Skeletal muscle satellite cell (primary cell): ENCODE measurements around the gene MYORG.

ENCODE experiments used
- H3K27me3 ChIP-seq: 2 replicates; pipeline ENCODE4 v1.7.0; 2013; ENCODE audit warnings: low read length; ENCODE audit not compliant: control insufficient read depth, insufficient read depth
- H3K36me3 ChIP-seq: 2 replicates; pipeline ENCODE4 v1.7.0; 2013; ENCODE audit warnings: mild to moderate bottlenecking, control low read depth, low read length; ENCODE audit not compliant: insufficient read depth
- H3K4me1 ChIP-seq: 2 replicates; pipeline ENCODE4 v1.7.0; 2013; ENCODE audit warnings: low read length; ENCODE audit not compliant: control insufficient read depth, insufficient read depth
- H3K4me2 ChIP-seq: 2 replicates; pipeline ENCODE4 v1.7.0; 2013; ENCODE audit warnings: mild to moderate bottlenecking, low read length
- H3K4me3 ChIP-seq: 2 replicates; pipeline ENCODE4 v1.7.0; 2013; ENCODE audit warnings: low read length
- H3K9ac ChIP-seq: 2 replicates; pipeline ENCODE4 v1.7.0; 2013; ENCODE audit warnings: mild to moderate bottlenecking, low read depth, low read length, moderate library complexity
- H3K9me3 ChIP-seq: replicated peaks from 2 replicates; pipeline ENCODE4 v1.7.0; 2013; ENCODE audit warnings: mild to moderate bottlenecking, control low read depth, low read length

MYORG gene

DNA sequence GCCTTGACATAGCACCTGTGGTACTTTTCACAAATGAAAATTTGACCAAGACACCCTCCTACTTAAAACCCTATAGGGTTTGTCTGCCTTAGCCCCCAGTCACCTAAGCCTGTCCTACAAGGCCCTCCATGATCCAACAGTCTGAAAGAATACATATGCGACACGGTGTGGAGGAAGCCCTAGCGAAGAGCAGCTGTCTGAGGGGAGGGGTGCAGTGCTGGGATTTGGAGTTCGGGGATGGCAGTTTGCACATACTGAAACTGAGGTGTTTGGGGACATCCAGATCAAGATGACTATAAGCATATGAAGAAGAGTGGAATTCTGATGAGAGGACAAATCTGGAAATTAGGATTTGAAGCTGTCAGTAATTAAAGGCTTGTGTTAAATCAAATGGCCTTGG lies 7.2 kb upstream of the MYORG start:
- no peak overlapping the region for H3K4me3 ChIP-seq
- H3K9ac ChIP-seq, result no peak overlapping the region
- peaks cover 14% of the 10 kb centered on the region for H3K4me1 ChIP-seq
- H3K9me3 ChIP-seq, result no peaks in the 10 kb centered on the region
- no peaks in the 10 kb centered on the region for H3K27me3 ChIP-seq
- H3K4me2 ChIP-seq, result no peak overlapping the region
- H3K36me3 ChIP-seq, result no peaks in the 10 kb centered on the region

GRCh38 chr9:34382879-34383278 lies 6.2 kb upstream of the MYORG start:
- Histone ChIP-seq H3K9me3 (no peaks in the 10 kb centered on the region), H3K36me3 (no peaks in the 10 kb centered on the region), H3K27me3 (no peaks in the 10 kb centered on the region), H3K4me3 (no peak overlapping the region), H3K4me1 (peaks cover 14% of the 10 kb centered on the region), H3K4me2 (no peak overlapping the region), H3K9ac (no peak overlapping the region)

DNA sequence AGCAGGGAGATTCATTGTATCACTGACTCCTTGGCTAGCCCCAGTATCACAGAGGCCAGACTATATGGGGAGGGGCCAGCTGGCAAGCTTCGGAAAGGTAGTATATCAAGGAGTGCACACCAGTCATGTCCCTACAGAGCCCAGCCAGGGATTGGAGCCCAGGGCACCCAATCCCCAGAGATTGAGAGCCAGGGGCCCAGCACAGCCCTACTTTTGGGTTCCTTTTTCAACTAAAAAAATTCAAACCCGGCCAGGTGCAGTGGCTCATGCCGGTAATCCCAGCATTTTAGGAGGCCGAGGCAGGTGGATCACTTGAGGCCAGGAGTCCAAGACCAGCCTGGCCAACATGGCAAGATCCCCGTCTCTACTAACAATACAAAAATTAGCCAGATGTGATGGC lies 5.4 kb upstream of the MYORG start:
- H3K4me2 ChIP-seq, result no peak overlapping the region
- H3K4me3 ChIP-seq, result no peak overlapping the region
- peaks cover 18% of the 10 kb centered on the region for H3K4me1 ChIP-seq
- no peaks in the 10 kb centered on the region for H3K9me3 ChIP-seq
- H3K27me3 ChIP-seq, result no peaks in the 10 kb centered on the region
- no peaks in the 10 kb centered on the region for H3K36me3 ChIP-seq
- no peak overlapping the region for H3K9ac ChIP-seq

GRCh38 chr9:34381323-34381722 lies 4.6 kb upstream of the MYORG start:
- no peaks in the 10 kb centered on the region for H3K9me3 ChIP-seq
- H3K9ac ChIP-seq, result peak overlapping the region; percentile 59
- H3K4me1 ChIP-seq, result peaks cover 21% of the 10 kb centered on the region
- H3K4me3 ChIP-seq, result peak overlapping the region; percentile 69
- no peaks in the 10 kb centered on the region for H3K27me3 ChIP-seq
- peak overlapping the region; percentile 96 for H3K4me2 ChIP-seq
- H3K36me3 ChIP-seq, result no peaks in the 10 kb centered on the region

DNA sequence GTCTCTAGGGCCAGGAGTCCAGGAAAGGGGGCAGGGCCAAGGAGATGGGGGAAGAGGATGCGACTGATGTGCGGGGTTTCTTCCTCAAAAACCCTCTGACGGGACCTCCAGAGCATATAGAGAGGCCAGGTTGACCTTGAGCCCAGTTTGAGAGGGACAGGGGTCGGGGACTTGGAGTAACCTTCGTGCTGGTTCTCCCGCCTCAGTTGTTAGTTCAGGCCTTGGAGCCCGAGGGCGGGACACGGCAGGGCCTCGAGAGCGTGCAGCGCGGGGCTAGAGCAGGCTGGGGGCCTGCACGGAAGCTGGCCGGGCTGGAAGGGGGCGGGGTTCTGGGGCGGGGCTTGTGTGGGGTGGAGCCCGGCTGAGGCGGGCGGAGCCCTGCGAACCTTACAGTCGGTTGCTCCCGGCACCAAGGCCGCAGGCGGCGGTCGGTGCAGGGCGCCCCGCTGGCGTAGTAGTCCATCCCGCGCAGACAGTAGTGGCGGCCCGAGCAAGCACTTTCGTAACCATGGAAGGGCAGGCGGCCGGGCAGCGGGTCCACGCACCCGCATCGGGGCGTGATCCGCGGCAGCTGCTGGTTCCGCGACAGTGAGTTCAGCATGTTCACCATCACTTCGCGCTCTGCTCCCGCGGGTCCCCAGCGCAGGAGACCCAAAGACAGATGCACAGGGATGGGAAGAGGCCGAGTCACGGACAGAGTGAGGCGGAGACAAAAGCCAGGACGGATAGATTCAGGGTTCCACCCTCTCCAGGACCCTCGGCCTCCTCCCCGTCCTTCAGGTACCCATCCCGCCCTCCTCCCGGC lies 4.0 kb upstream of the MYORG start:
- peak overlapping the region; percentile 59 for H3K9ac ChIP-seq
- no peaks in the 10 kb centered on the region for H3K36me3 ChIP-seq
- H3K27me3 ChIP-seq, result no peaks in the 10 kb centered on the region
- peak overlapping the region; percentile 69 for H3K4me3 ChIP-seq
- peak overlapping the region; percentile 96 for H3K4me2 ChIP-seq
- H3K9me3 ChIP-seq, result no peaks in the 10 kb centered on the region
- H3K4me1 ChIP-seq, result peaks cover 27% of the 10 kb centered on the region

DNA sequence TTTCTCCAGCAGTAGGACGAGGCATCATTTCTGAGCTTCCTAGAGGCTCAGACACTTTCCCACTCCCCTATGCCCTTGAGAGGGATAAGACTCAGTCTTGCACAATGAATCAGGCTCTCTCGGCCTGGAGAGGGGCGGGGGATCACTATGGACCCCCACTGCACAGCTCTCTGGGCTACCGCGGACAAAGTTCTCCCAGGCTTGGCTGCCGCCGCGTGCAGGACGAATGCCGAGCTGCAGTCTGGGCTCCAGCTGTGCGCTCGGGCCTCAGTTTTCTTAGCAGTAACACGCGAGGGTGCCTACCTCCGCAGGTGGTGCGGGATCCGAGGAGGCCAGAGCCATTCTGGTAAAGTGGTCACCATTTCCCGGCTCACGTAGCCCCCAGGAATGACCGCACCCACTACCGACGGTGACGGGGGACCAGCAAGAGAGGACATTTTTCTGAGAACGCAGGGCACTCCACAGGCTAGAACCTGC lies 3.4 kb upstream of the MYORG start:
- peaks cover 27% of the 10 kb centered on the region for H3K4me1 ChIP-seq
- peak overlapping the region; percentile 96 for H3K4me2 ChIP-seq
- peak overlapping the region; percentile 69 for H3K4me3 ChIP-seq
- H3K36me3 ChIP-seq, result no peaks in the 10 kb centered on the region
- no peaks in the 10 kb centered on the region for H3K9me3 ChIP-seq
- H3K27me3 ChIP-seq, result no peaks in the 10 kb centered on the region
- no peak overlapping the region for H3K9ac ChIP-seq

- Histone ChIP-seq H3K4me3 (no peak overlapping the region), H3K36me3 (no peaks in the 10 kb centered on the region), H3K27me3 (no peaks in the 10 kb centered on the region), H3K9me3 (no peaks in the 10 kb centered on the region), H3K9ac (no peak overlapping the region), H3K4me2 (peak overlapping the region; percentile 56), H3K4me1 (peaks cover 27% of the 10 kb centered on the region)
Measured at GRCh38 chr9:34379334-34380033, 2.8 kb upstream of the MYORG start.

GRCh38 chr9:34378376-34379060 lies 1.8 kb upstream of the MYORG start:
- Histone ChIP-seq H3K4me2 (no peak overlapping the region), H3K4me1 (peaks cover 27% of the 10 kb centered on the region), H3K9me3 (no peaks in the 10 kb centered on the region), H3K9ac (no peak overlapping the region), H3K4me3 (no peak overlapping the region), H3K36me3 (no peaks in the 10 kb centered on the region), H3K27me3 (no peaks in the 10 kb centered on the region)

GRCh38 chr9:34377404-34377746 lies 677 bp upstream of the MYORG start:
- Histone ChIP-seq H3K4me3 (peak overlapping the region; percentile 78), H3K9ac (peak overlapping the region; percentile 74), H3K4me1 (peaks cover 27% of the 10 kb centered on the region), H3K36me3 (no peaks in the 10 kb centered on the region), H3K4me2 (peak overlapping the region; percentile 98), H3K9me3 (no peaks in the 10 kb centered on the region), H3K27me3 (no peaks in the 10 kb centered on the region)

DNA sequence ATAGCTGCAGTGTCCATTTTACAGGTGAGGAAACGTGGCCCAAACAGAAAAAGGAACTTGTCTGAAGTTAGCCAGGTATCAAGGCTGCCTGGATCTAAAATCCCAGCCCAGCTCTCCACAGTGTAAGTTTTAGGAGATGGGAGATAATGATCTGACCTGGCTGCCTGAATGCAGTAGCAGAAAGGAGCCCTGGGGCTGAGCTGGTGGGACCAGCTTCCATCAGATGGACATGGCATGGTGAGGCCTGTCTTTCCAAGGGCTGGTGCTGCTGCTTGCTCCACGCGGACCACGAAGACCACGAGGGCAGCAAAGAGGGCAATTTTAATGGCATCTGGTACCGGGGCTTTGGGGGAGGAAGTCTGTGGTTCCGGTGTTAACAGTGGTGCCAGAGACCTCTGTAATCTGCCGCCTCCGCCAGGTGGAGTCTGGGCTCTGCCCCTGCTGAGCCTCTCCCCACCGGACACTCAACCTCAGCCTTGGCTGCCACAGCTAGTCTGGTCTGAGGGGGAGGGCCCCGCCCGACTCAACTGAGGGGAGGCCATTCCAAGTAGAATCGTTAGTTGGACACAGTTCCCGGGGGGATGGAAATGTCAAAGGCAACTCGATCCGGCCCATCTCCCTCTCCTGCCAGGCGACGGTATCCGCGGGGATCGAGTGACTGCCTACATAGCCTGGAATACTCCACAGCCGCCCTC lies 650 bp downstream of the MYORG start:
- Histone ChIP-seq H3K9ac (peak overlapping the region; percentile 74), H3K4me2 (peak overlapping the region; percentile 98), H3K4me1 (peaks cover 25% of the 10 kb centered on the region), H3K36me3 (peaks cover 3% of the 10 kb centered on the region), H3K4me3 (peak overlapping the region; percentile 78), H3K9me3 (no peaks in the 10 kb centered on the region), H3K27me3 (peaks cover 5% of the 10 kb centered on the region)

GRCh38 chr9:34374905-34375552 lies 1.7 kb downstream of the MYORG start:
- Histone ChIP-seq H3K36me3 (peaks cover 3% of the 10 kb centered on the region), H3K9me3 (no peaks in the 10 kb centered on the region), H3K4me3 (no peak overlapping the region), H3K9ac (no peak overlapping the region), H3K4me2 (no peak overlapping the region), H3K4me1 (peaks cover 17% of the 10 kb centered on the region), H3K27me3 (peaks cover 5% of the 10 kb centered on the region)
